HG03521 (cell line): ENCODE results near the gene ZNF518B.
"Not testable (repeated sequence)": the region's sequence is repeated elsewhere in the genome, so short reads cannot be mapped to it uniquely, and the experiment has no call there.

ENCODE experiments used
- ATAC-seq: cut with Tn5 transposase; IDR thresholded peaks from one replicate; pipeline ENCODE4 v1.9.1; 2021; ENCODE audit warnings: mild to moderate bottlenecking, moderate library complexity; ENCODE audit not compliant: unreplicated experiment

The ZNF518B gene

GRCh38 chr4:10459305-10459704 is 2.1 kb upstream of the ZNF518B start:
- ATAC-seq: no peak

- ATAC-seq: no peak
Observed at GRCh38 chr4:10458177-10458576, 951 bp upstream of the ZNF518B start.

GRCh38 chr4:10456595-10457254 is 501 bp downstream of the ZNF518B start:
- peak; percentile 57 for ATAC-seq

- ATAC-seq: no peak
Observed at GRCh38 chr4:10456260-10456594, 999 bp downstream of the ZNF518B start.

GRCh38 chr4:10455133-10455532 is 2.1 kb downstream of the ZNF518B start:
- no peak for ATAC-seq

GRCh38 chr4:10454726-10455125 is 2.5 kb downstream of the ZNF518B start:
- ATAC-seq: no peak

GRCh38 chr4:10454121-10454520 is 3.1 kb downstream of the ZNF518B start:
- no peak for ATAC-seq

- ATAC-seq: no peak
Observed at GRCh38 chr4:10448991-10449390, 8.2 kb downstream of the ZNF518B start.

- no peak for ATAC-seq
Observed at GRCh38 chr4:10442976-10443375, 14.2 kb downstream of the ZNF518B start.

GRCh38 chr4:10441512-10441911 is 15.7 kb downstream of the ZNF518B start:
- no peak for ATAC-seq

GRCh38 chr4:10438924-10439323 is 18.3 kb downstream of the ZNF518B start:
- no peak for ATAC-seq

- no peak for ATAC-seq
Observed at GRCh38 chr4:10437735-10438134, 19.5 kb downstream of the ZNF518B start.

- ATAC-seq: not testable (repeated sequence)
Observed at GRCh38 chr4:10427680-10428079, 29.5 kb downstream of the ZNF518B start.

GRCh38 chr4:10421344-10422055 is 35.7 kb downstream of the ZNF518B start:
- no peak for ATAC-seq

GRCh38 chr4:10417740-10418139 is 39.5 kb downstream of the ZNF518B start:
- ATAC-seq: no peak

- ATAC-seq: no peak
Observed at GRCh38 chr4:10416441-10416840, 40.8 kb downstream of the ZNF518B start.

GRCh38 chr4:10413177-10413576 is 44.0 kb downstream of the ZNF518B start:
- ATAC-seq: peak; percentile 75

GRCh38 chr4:10405672-10406071 is 51.6 kb downstream of the ZNF518B start:
- ATAC-seq: no peak

GRCh38 chr4:10403633-10404445 is 53.4 kb downstream of the ZNF518B start:
- ATAC-seq: no peak

GRCh38 chr4:10395971-10396580 is 61.1 kb downstream of the ZNF518B start:
- no peak for ATAC-seq
